ENCODE measurements around the gene PRKAA1. TPM values are rescaled to one million over a fixed set of nuclear protein-coding genes. Genes with fewer than 3 reads are reported as not detected.

Gene PRKAA1
- total RNA-seq, 1 experiment from 2014 or later: 58.1 TPM

GRCh38 chr5:40762705-40763104 is 35.5 kb downstream of the PRKAA1 start:
- no peaks in the 10 kb centered on the region for H3K4me1 Mint-ChIP-seq (ENCODE audit: insufficient read depth, unreplicated experiment)
- no peak for DNase-seq (ENCODE audit: unreplicated experiment)
- no peak for TF ChIP-seq CTCF (IDR thresholded peaks at IDR 0.05; ENCODE audit: unreplicated experiment)
- H3K9me3 Mint-ChIP-seq (ENCODE audit: unreplicated experiment): no peaks in the 10 kb centered on the region
- intact Hi-C loops (cut with micrococcal nuclease): no loop called here
- no peak overlapping the region for H3K27ac Mint-ChIP-seq (ENCODE audit: low read depth, unreplicated experiment)
- POLR2A ChIA-PET: no interaction called here
- no peak overlapping the region for H3K4me3 Mint-ChIP-seq (ENCODE audit: unreplicated experiment)
- H3K27me3 Mint-ChIP-seq (ENCODE audit: insufficient read depth, unreplicated experiment): no peaks in the 10 kb centered on the region
- BruUV-seq (replicated peaks): no TSS peak
- H3K36me3 Mint-ChIP-seq (ENCODE audit: insufficient read depth, unreplicated experiment): peaks cover 57% of the 10 kb centered on the region
- CTCF ChIA-PET: no interaction called here

- H3K27ac Mint-ChIP-seq (ENCODE audit: low read depth, unreplicated experiment): no peak overlapping the region
- no peak for TF ChIP-seq CTCF (IDR thresholded peaks at IDR 0.05; ENCODE audit: unreplicated experiment)
- ChIA-PET CTCF (interaction anchor here (0.6 to 1.1 kb wide), 4 partner anchors 11 to 1110 kb away, joined by 3 to 5 read pairs (median 4); no protein-coding TSS in a partner anchor), POLR2A (interaction anchor here (1.2 to 1.4 kb wide), 2 partner anchors 14 to 78 kb away, joined by 3 to 5 read pairs; partner anchors contain the start of gene RPL37)
- no peaks in the 10 kb centered on the region for H3K27me3 Mint-ChIP-seq (ENCODE audit: insufficient read depth, unreplicated experiment)
- H3K36me3 Mint-ChIP-seq (ENCODE audit: insufficient read depth, unreplicated experiment): peaks cover 33% of the 10 kb centered on the region
- no peak for DNase-seq (ENCODE audit: unreplicated experiment)
- no peaks in the 10 kb centered on the region for H3K4me1 Mint-ChIP-seq (ENCODE audit: insufficient read depth, unreplicated experiment)
- intact Hi-C loops (cut with micrococcal nuclease): no loop called here
- BruUV-seq (replicated peaks): no TSS peak
- no peak overlapping the region for H3K4me3 Mint-ChIP-seq (ENCODE audit: unreplicated experiment)
- no peaks in the 10 kb centered on the region for H3K9me3 Mint-ChIP-seq (ENCODE audit: unreplicated experiment)
Measured at GRCh38 chr5:40757400-40757799, 40.8 kb downstream of the PRKAA1 start.

DNA sequence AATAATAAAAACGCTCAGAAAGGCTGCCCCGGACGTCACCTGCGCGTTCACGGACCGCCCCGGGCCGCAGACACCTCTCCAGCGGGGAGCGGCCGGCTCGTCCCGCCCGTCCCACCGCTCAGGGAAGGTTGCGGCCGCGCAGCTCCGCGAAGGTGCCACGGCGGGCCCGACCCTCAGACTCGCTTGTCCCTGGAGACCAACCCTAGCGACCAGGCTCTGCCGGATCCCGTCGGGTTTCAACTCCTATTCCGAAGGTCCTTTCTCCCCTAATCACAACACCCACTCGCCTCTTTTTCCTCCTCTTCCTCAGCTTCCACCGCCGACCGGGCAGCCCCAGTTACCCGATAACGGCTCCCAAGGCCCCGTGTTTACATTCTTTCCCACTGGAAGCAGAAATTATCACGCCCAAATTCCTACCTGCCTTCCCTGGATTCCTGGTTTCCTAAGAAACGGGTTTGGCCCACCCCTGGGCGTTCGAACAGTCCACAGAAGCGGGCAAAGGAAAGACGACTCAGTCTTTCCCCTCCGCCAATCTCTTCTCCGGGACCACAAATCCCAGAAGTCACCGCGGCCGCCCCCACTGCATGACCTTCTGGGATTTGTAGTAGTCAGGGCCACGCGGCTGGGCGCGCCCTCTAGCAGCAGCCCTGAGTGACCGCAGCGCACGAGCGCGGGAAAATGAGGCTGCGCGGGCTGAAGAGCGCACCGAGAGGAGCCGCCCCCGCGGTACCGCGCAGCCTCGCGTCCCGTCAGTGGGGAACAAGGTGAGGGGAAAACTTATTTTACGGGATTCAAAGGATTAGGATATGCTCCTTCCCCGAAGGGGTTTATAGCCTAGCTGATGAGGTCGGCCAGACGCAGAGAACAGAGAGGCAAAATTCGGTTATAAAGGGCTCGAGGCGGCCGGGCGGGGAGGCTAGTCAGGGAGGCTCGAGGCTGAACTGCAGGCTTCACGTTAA is 42.5 kb downstream of the PRKAA1 start, which contains the start of gene TTC33:
Gene TTC33, minus strand, starts transcription at position 555 of the 959 bp plus-strand sequence. CDS start 8,943 bp downstream, outside the sequence.
- POLR2A ChIA-PET: interaction anchor here (0.6 to 3.1 kb wide), 7 partner anchors 35 to 643 kb away, joined by 3 to 15 read pairs (median 5); partner anchors contain the start of genes PTGER4 and RPL37
- TSS peak; percentile 81 for BruUV-seq (replicated peaks)
- intact Hi-C loops (cut with micrococcal nuclease): loop anchor here (1.0 to 2.0 kb wide), 3 partner anchors 43 to 124 kb away; partner anchors contain the start of genes PRKAA1 and RPL37
- peak; percentile 95 for DNase-seq (ENCODE audit: unreplicated experiment)
- Mint-ChIP-seq H3K9me3 (ENCODE audit: unreplicated experiment) (no peaks in the 10 kb centered on the region), H3K27ac (ENCODE audit: low read depth, unreplicated experiment) (no peak within 1 kb of the TSS), H3K4me1 (ENCODE audit: insufficient read depth, unreplicated experiment) (no peaks in the 10 kb centered on the region), H3K27me3 (ENCODE audit: insufficient read depth, unreplicated experiment) (no peaks in the 10 kb centered on the region), H3K36me3 (ENCODE audit: insufficient read depth, unreplicated experiment) (peaks cover 39% of the 10 kb centered on the region), H3K4me3 (ENCODE audit: unreplicated experiment) (no peak within 1 kb of the TSS)
- TF ChIP-seq CTCF (IDR thresholded peaks at IDR 0.05; ENCODE audit: unreplicated experiment): peak; percentile 39
- CTCF ChIA-PET: interaction anchor here (0.6 to 1.2 kb wide), 8 partner anchors 11 to 1077 kb away, joined by 3 to 5 read pairs (median 3); no protein-coding TSS in a partner anchor

DNA sequence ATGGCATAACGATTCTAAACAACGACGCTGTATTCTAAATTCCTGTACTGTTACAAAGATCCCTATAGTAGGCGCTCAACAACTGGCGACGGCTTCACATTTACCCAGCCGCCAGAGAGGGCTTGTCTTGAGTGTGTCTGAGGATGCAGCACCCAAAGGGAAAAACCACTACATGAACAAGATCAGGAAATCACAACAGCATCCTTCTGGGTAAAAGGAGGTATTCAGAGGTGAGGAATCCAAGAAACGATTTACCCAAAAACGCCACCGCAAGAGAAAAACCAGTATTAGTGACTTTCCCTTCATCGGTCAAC is 43.1 kb downstream of the PRKAA1 start:
- no TSS peak for BruUV-seq (replicated peaks)
- Mint-ChIP-seq H3K27me3 (ENCODE audit: insufficient read depth, unreplicated experiment) (no peaks in the 10 kb centered on the region), H3K4me1 (ENCODE audit: insufficient read depth, unreplicated experiment) (no peaks in the 10 kb centered on the region), H3K4me3 (ENCODE audit: unreplicated experiment) (no peak overlapping the region), H3K36me3 (ENCODE audit: insufficient read depth, unreplicated experiment) (peaks cover 34% of the 10 kb centered on the region), H3K9me3 (ENCODE audit: unreplicated experiment) (no peaks in the 10 kb centered on the region), H3K27ac (ENCODE audit: low read depth, unreplicated experiment) (no peak overlapping the region)
- intact Hi-C loops (cut with micrococcal nuclease): loop anchor here (1.0 to 2.0 kb wide), 3 partner anchors 43 to 124 kb away; partner anchors contain the start of genes PRKAA1 and RPL37
- ChIA-PET CTCF (interaction anchor here (0.6 to 1.2 kb wide), 3 partner anchors 12 to 207 kb away, joined by 3 to 5 read pairs (median 3); no protein-coding TSS in a partner anchor), POLR2A (interaction anchor here (0.8 to 3.1 kb wide), 7 partner anchors 11 to 81 kb away, joined by 3 to 15 read pairs (median 5); partner anchors contain the start of genes PTGER4 and RPL37)
- peak; percentile 42 for TF ChIP-seq CTCF (IDR thresholded peaks at IDR 0.05; ENCODE audit: unreplicated experiment)
- peak; percentile 85 for DNase-seq (ENCODE audit: unreplicated experiment)

All from MCF 10A (cell line).